Upper lobe of left lung (tissue), 4 donors: ENCODE results near the gene ACOXL.

Source experiments
- POLR2A ChIP-seq, 4 donors: fragments of 450-650 bp; IDR thresholded peaks; one replicate each; pipeline ENCODE4 v1.5.1; 2016 to 2017; ENCODE audit warnings: antibody characterized with exemption in 4 of 4, mild to moderate bottlenecking in 2 of 4
- POLR2AphosphoS5 ChIP-seq, 2 donors: sonication (generic); formaldehyde crosslinking; IDR thresholded peaks; one replicate each; pipeline ENCODE4 v1.5.1; 2017; ENCODE audit warnings: antibody characterized with exemption in 2 of 2
- TF ChIP-seq, protein P1 (sequence below), 6 experiments: fragments of 450-650 bp in 4 of 6; fragments of 200-600 bp in 2 of 6; sonication (generic) in 2 of 6; IDR thresholded peaks; one replicate each; pipeline ENCODE4 v1.5.1; 2016 to 2019; ENCODE audit warnings: antibody characterized with exemption in 6 of 6

DNA sequence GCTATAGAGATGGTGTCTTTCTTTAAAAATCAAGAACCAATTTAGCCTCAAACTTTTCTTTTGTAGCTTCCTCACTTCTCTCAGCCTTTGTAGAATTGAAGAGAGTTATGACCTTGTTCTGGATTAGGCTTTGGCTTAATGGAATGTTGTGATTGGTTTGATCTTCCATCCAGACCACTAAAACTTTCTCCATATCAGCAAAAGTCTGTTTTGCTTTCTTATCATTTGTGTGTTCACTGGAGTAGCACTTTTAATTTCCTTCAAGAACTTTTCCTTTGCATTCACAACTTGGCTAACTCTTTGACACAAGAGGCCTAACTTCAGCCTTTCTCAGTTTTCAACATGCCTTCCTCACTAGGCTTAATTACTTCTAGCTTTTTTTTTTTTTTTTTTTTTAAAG, 193.1 kb downstream of the ACOXL start:
- TF ChIP-seq, protein P1, sequence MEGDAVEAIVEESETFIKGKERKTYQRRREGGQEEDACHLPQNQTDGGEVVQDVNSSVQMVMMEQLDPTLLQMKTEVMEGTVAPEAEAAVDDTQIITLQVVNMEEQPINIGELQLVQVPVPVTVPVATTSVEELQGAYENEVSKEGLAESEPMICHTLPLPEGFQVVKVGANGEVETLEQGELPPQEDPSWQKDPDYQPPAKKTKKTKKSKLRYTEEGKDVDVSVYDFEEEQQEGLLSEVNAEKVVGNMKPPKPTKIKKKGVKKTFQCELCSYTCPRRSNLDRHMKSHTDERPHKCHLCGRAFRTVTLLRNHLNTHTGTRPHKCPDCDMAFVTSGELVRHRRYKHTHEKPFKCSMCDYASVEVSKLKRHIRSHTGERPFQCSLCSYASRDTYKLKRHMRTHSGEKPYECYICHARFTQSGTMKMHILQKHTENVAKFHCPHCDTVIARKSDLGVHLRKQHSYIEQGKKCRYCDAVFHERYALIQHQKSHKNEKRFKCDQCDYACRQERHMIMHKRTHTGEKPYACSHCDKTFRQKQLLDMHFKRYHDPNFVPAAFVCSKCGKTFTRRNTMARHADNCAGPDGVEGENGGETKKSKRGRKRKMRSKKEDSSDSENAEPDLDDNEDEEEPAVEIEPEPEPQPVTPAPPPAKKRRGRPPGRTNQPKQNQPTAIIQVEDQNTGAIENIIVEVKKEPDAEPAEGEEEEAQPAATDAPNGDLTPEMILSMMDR (IDR thresholded peaks at IDR 0.05): no peak
- TF ChIP-seq POLR2A (IDR thresholded peaks at IDR 0.05) (no peak), POLR2AphosphoS5 (IDR thresholded peaks at IDR 0.05) (no peak)
